Tibial nerve (tissue), 4 donors: ENCODE measurements around the gene RFX5. TPM values are rescaled to one million over a fixed set of nuclear protein-coding genes. Genes with fewer than 3 reads are reported as not detected.

ENCODE experiments used
- DNase-seq, 2 donors: peaks; one replicate each; pipeline ENCODE4 v3.0.0-alpha.2; 2019; ENCODE audit warnings: low spot score in 2 of 2
- H3K27ac ChIP-seq, 4 donors: fragments of 200-600 bp; sonication (generic) in 3 of 4; one replicate each; pipeline ENCODE4 v1.5.1; 2017 to 2019; ENCODE audit warnings: mild to moderate bottlenecking in 1 of 4
- H3K27me3 ChIP-seq, 2 donors: fragments of 200-600 bp; sonication (generic) in 1 of 2; one replicate each; pipeline versions ENCODE4 v1.5.1 to v1.6.0; 2017 to 2019
- H3K36me3 ChIP-seq, 3 donors: fragments of 200-600 bp; sonication (generic); one replicate each; pipeline ENCODE4 v1.5.1; 2018 to 2019
- H3K4me1 ChIP-seq, 4 donors: fragments of 200-600 bp; sonication (generic) in 3 of 4; one replicate each; pipeline ENCODE4 v1.5.1; 2017 to 2019
- H3K4me3 ChIP-seq, 4 donors: fragments of 200-600 bp; sonication (generic) in 3 of 4; one replicate each; pipeline ENCODE4 v1.5.1; 2017 to 2019; ENCODE audit warnings: mild to moderate bottlenecking in 1 of 4, moderate library complexity in 1 of 4
- H3K9me3 ChIP-seq, 4 donors: fragments of 200-600 bp; sonication (generic) in 3 of 4; one replicate each; pipeline ENCODE4 v1.5.1; 2017 to 2019
- EP300 ChIP-seq, 2 donors: sonication (generic); formaldehyde crosslinking; IDR thresholded peaks; one replicate each; pipeline ENCODE4 v1.6.1; 2017; ENCODE audit warnings: antibody characterized with exemption in 2 of 2, mild to moderate bottlenecking in 1 of 2
- POLR2A ChIP-seq, 2 donors: fragments of 450-650 bp; IDR thresholded peaks; one replicate each; pipeline ENCODE4 v1.6.1; 2017; ENCODE audit warnings: antibody characterized with exemption in 2 of 2, mild to moderate bottlenecking in 2 of 2, moderate library complexity in 2 of 2
- WGBS, 2 donors: methylation state at CpG; one replicate each; pipeline ENCODE4 v1.1.5; 2018; 5-methylcytosine and 5-hydroxymethylcytosine counted together
- total RNA-seq, 4 donors: library from RNA; depleted of rRNA; stranded (reverse); fragments of >200 nt; gene quantifications; one replicate each; pipeline ENCODE4 v1.1.0, GENCODE V29; 2016
- TF ChIP-seq, protein P1 (sequence below), 5 experiments: fragments of 200-600 bp in 3 of 5; fragments of 450-650 bp in 2 of 5; sonication (generic) in 3 of 5; IDR thresholded peaks; one replicate each; pipeline ENCODE4 v1.5.1; 2016 to 2019; ENCODE audit warnings: antibody characterized with exemption in 5 of 5, mild to moderate bottlenecking in 3 of 5, moderate library complexity in 2 of 5

The RFX5 gene
- total RNA-seq, 4 donors from 2014 or later: 17.7 to 45.0 (median 32.8) TPM

DNA sequence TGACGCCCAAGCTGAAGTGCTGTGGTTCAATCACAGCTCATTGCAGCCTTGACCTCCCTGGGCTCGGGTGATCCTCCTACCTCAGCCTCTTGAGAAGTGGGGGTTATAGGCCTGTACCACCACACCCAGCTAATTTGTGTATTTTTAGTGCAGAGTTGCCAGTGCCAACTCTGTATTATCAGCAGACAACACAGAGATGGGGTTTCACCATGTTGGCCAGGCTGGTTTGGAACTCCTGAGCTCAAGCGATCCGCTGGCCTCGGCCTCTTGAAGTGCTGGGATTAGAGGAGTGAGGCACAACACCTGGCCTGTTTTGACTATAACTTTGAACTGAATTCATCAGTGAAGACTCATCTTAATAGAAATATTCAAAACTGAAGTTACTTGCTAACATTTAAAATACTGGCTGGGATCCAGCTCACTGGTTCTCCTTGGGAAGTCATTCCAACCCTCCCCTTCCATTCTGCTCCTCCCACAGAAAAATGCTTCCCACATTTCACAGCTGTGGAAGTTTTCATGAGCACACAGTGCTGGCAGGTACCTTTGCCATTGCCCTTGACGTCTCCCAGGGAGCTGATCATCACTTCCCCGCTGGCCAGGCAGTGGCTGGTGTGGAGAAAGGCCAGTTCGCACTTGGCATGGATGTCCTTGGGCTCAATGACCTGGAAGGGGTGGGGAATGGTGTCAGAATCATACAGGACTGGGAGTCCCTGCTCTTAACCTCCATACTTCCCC is 20.8 kb upstream of the RFX5 start:
- DNase-seq: no peak
- Histone ChIP-seq H3K27me3 (no peaks in the 10 kb centered on the region), H3K4me1 (peaks cover 0 to 52% (median 38%) of the 10 kb centered on the region in 4 donors), H3K4me3 (no peak overlapping the region), H3K36me3 (peaks cover 0 to 41% (median 0%) of the 10 kb centered on the region in 3 donors), H3K9me3 (no peaks in the 10 kb centered on the region), H3K27ac (peak overlapping the region in 1 of 4 donors; percentile 52)
- WGBS, 2 donors: 72 to 80% methylated on average over 8 of the region's 8 CpGs
- no peak for TF ChIP-seq POLR2A (IDR thresholded peaks at IDR 0.05)
- TF ChIP-seq, protein P1, sequence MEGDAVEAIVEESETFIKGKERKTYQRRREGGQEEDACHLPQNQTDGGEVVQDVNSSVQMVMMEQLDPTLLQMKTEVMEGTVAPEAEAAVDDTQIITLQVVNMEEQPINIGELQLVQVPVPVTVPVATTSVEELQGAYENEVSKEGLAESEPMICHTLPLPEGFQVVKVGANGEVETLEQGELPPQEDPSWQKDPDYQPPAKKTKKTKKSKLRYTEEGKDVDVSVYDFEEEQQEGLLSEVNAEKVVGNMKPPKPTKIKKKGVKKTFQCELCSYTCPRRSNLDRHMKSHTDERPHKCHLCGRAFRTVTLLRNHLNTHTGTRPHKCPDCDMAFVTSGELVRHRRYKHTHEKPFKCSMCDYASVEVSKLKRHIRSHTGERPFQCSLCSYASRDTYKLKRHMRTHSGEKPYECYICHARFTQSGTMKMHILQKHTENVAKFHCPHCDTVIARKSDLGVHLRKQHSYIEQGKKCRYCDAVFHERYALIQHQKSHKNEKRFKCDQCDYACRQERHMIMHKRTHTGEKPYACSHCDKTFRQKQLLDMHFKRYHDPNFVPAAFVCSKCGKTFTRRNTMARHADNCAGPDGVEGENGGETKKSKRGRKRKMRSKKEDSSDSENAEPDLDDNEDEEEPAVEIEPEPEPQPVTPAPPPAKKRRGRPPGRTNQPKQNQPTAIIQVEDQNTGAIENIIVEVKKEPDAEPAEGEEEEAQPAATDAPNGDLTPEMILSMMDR (IDR thresholded peaks at IDR 0.05): no peak
- TF ChIP-seq EP300 (IDR thresholded peaks at IDR 0.05): no peak

DNA sequence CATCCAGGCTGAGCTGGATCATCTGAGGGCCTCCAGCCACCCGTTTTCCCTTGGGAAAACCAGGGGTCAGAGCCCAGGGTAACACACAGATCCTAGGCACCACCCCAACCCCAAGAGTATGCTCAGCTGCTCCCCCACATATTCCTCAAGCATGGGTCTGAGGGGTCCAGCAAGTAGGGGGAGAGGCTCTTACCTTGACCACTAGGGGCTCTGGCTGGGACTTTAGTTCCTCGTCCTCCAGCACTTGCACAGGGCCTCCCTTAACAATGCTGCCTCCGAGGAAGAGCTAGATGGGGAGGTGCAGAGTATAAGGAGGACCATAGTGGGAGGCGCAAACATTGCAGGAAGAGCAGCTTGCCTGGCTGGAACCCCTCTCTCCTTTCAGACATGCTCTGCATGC is 17.9 kb upstream of the RFX5 start:
- no peak overlapping the region for H3K4me3 ChIP-seq
- no peaks in the 10 kb centered on the region for H3K27me3 ChIP-seq
- no peak for DNase-seq
- peaks cover 0 to 49% (median 0%) of the 10 kb centered on the region in 3 donors for H3K36me3 ChIP-seq
- H3K4me1 ChIP-seq: peaks cover 0 to 23% (median 14%) of the 10 kb centered on the region in 4 donors
- peaks cover 0 to 8% (median 0%) of the 10 kb centered on the region in 4 donors for H3K9me3 ChIP-seq
- TF ChIP-seq, protein P1 (IDR thresholded peaks at IDR 0.05): no peak
- TF ChIP-seq EP300 (IDR thresholded peaks at IDR 0.05) (no peak), POLR2A (IDR thresholded peaks at IDR 0.05) (no peak)
- H3K27ac ChIP-seq: no peak overlapping the region
- WGBS, 2 donors: 71 to 85% methylated on average over 4 of the region's 4 CpGs

DNA sequence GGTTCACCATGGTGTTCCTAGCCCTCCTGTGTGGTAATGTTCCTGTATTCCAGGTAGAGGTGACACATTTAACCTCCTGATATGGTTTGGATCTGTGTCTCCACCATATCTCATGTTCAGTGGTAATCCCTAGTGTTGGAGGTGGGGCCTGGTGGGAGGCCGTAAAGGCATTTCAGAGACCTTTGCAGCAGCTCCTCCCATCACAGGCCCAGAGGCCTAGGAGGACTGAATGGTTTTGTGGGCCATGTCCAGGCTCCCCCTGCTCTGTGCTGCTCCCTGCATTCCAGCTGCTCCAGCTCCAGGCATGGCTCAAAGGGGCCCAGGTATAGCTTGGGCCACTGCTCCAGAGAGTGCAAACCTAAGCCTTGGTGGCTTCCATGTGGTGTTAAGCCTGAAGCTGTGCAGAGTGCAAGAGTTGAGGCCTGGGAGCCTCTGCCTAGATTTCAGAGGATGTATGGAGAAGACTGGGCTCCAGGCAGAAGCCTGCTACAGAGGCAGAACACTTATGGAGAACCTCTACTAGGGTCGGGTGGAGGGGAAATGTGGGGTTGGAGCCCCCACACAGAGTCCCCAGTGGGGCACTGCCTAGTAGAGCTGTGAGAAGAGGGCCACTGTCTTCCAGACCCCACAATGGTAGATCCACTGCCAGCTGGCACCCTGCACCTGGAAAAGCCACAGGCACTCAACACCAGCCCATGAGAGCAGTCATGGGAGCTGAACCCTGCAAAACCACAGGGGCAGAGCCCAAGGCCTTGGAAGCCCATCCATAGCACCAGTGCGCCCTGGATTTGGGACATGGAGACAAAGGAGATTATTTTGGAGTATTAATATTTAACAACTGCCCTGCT is 15.5 kb upstream of the RFX5 start:
- no peak for DNase-seq
- Histone ChIP-seq H3K4me3 (no peak overlapping the region), H3K4me1 (peaks cover 0 to 2% (median 0%) of the 10 kb centered on the region in 4 donors), H3K27ac (no peak overlapping the region), H3K9me3 (peaks cover 0 to 8% (median 0%) of the 10 kb centered on the region in 4 donors), H3K27me3 (no peaks in the 10 kb centered on the region), H3K36me3 (peaks cover 0 to 49% (median 0%) of the 10 kb centered on the region in 3 donors)
- WGBS, 2 donors: 92 to 94% methylated on average over 2 to 3 of the region's 3 CpGs
- TF ChIP-seq, protein P1 (IDR thresholded peaks at IDR 0.05): no peak
- TF ChIP-seq EP300 (IDR thresholded peaks at IDR 0.05) (no peak), POLR2A (IDR thresholded peaks at IDR 0.05) (no peak)

GRCh38 chr1:151361883-151362282 is 14.8 kb upstream of the RFX5 start:
- H3K36me3 ChIP-seq: peaks cover 0 to 49% (median 0%) of the 10 kb centered on the region in 3 donors
- no peak for DNase-seq
- no peaks in the 10 kb centered on the region for H3K4me1 ChIP-seq
- peaks cover 0 to 8% (median 0%) of the 10 kb centered on the region in 4 donors for H3K9me3 ChIP-seq
- H3K27ac ChIP-seq: no peak overlapping the region
- no peaks in the 10 kb centered on the region for H3K27me3 ChIP-seq
- TF ChIP-seq POLR2A (IDR thresholded peaks at IDR 0.05) (no peak), EP300 (IDR thresholded peaks at IDR 0.05) (no peak)
- no peak overlapping the region for H3K4me3 ChIP-seq

- H3K4me1 ChIP-seq: no peaks in the 10 kb centered on the region
- no peak overlapping the region for H3K27ac ChIP-seq
- 34 to 38% methylated on average over 2 of the region's 2 CpGs for WGBS, 2 donors
- DNase-seq: no peak
- no peaks in the 10 kb centered on the region for H3K36me3 ChIP-seq
- TF ChIP-seq EP300 (IDR thresholded peaks at IDR 0.05) (no peak), POLR2A (IDR thresholded peaks at IDR 0.05) (no peak)
- TF ChIP-seq, protein P1 (IDR thresholded peaks at IDR 0.05): no peak
- H3K27me3 ChIP-seq: no peaks in the 10 kb centered on the region
- H3K4me3 ChIP-seq: no peak overlapping the region
- H3K9me3 ChIP-seq: no peaks in the 10 kb centered on the region
These were observed 9.6 kb upstream of the RFX5 start for GRCh38 chr1:151356696-151357095.
